HCT116 (cell line): Measurements from ENCODE around the gene RAD51D. TPM values are rescaled to one million over a fixed set of nuclear protein-coding genes. Genes with fewer than 3 reads are reported as not detected.

ENCODE experiments used
- ATAC-seq: fragments of 200-7000 bp; cut with Tn5 transposase; 2 replicates; pipeline ENCODE4 v1.9.1; 2020; ENCODE audit warnings: mild to moderate bottlenecking, moderate library complexity
- BruUV-seq: library from RNA; stranded (reverse); fragments of 400-500 nt; replicated peaks from 2 replicates; lab custom pipeline; 2021; lab: Mats Ljungman, UMichigan
- CTCF ChIA-PET: fragments of 300-600 bp; sonication (Branson Sonifier 250); formaldehyde crosslinking; loops from one replicate; lab custom pipeline; 2021; ENCODE audit warnings: antibody characterized with exemption; lab: Charles Lee
- POLR2A ChIA-PET: fragments of 300-600, 350-600 bp; sonication (Branson Sonifier 250); formaldehyde crosslinking; loops from one replicate; lab custom pipeline; 2021; ENCODE audit warnings: antibody characterized with exemption; lab: Charles Lee
- RAD21 ChIA-PET, 2 experiments: fragments of 300-600 bp; sonication (Branson Sonifier 250); formaldehyde crosslinking; loops; one replicate each; lab custom pipeline; 2023; ENCODE audit warnings: low total read pairs in 2 of 2; ENCODE audit not compliant: uncharacterized antibody in 2 of 2, unreplicated experiment in 2 of 2, low non-redundant PET in 1 of 2; lab: Charles Lee
- DNase-seq: peaks from one replicate; pipeline ENCODE4 v3.0.0-alpha.2; 2010; ENCODE audit warnings: low read depth, low spot score
- H2AFZ ChIP-seq: fragments of 200-600 bp; shearing (Covaris generic), sonication (generic); 2 replicates; pipeline ENCODE4 v1.6.1; 2017; ENCODE audit warnings: low read depth, mixed run types, mixed read lengths, antibody characterized with exemption, low read length; ENCODE audit not compliant: poor library complexity, severe bottlenecking
- H3K27ac ChIP-seq: 2 replicates; pipeline ENCODE4 v1.5.1; 2012; ENCODE audit warnings: low read depth, low read length
- H3K27me3 ChIP-seq: fragments of 200-600 bp; sonication (generic); 2 replicates; pipeline ENCODE4 v1.6.1; 2016; ENCODE audit warnings: mixed run types, low read length, mixed read lengths; ENCODE audit not compliant: insufficient read depth
- H3K36me3 ChIP-seq, 2 experiments: fragments of 200-500 bp in 1 of 2; fragments of 200-600 bp in 1 of 2; sonication (Bioruptor generic) in 1 of 2; sonication (generic) in 1 of 2; 2 replicates each; pipeline versions ENCODE4 v1.5.1 to v1.6.1; 2014 to 2016; ENCODE audit warnings: low read length in 2 of 2, inconsistent platforms in 1 of 2, mixed read lengths in 1 of 2, mixed run types in 1 of 2; ENCODE audit not compliant: insufficient read depth in 2 of 2, control insufficient read depth in 1 of 2
- H3K4me1 ChIP-seq, 2 experiments: fragments of 200-600 bp in 1 of 2; sonication (generic) in 1 of 2; 2 replicates each; pipeline versions ENCODE4 v1.5.1 to v1.6.1; 2012 to 2017; ENCODE audit warnings: low read length in 2 of 2, inconsistent platforms in 1 of 2, mild to moderate bottlenecking in 1 of 2, mixed read lengths in 1 of 2, mixed run types in 1 of 2, moderate library complexity in 1 of 2; ENCODE audit not compliant: insufficient read depth in 2 of 2, control insufficient read depth in 1 of 2
- H3K4me2 ChIP-seq: fragments of 200-600 bp; sonication (generic); 2 replicates; pipeline ENCODE4 v1.6.1; 2017; ENCODE audit warnings: mixed run types, low read length, mixed read lengths
- H3K4me3 ChIP-seq, 2 experiments: fragments of 200-600 bp in 1 of 2; sonication (generic) in 1 of 2; replicated peaks in 1 of 2; 2 replicates each; pipeline ENCODE4 v1.5.1; 2011 to 2016; ENCODE audit warnings: low read length in 2 of 2, control low read depth in 1 of 2, low read depth in 1 of 2, mild to moderate bottlenecking in 1 of 2, mixed read lengths in 1 of 2, mixed run types in 1 of 2
- H3K79me2 ChIP-seq: fragments of 200-600 bp; sonication (generic); 2 replicates; pipeline ENCODE4 v1.6.1; 2017; ENCODE audit warnings: mild to moderate bottlenecking, mixed run types, low read length, moderate library complexity, mixed read lengths; ENCODE audit not compliant: insufficient read depth
- H3K9ac ChIP-seq: fragments of 200-600 bp; sonication (generic); 2 replicates; pipeline ENCODE4 v1.6.1; 2016; ENCODE audit warnings: low read length, mixed read lengths
- H3K9me2 ChIP-seq: fragments of 200-600 bp; sonication (generic), shearing (Covaris generic); 2 replicates; pipeline ENCODE4 v1.6.1; 2017; ENCODE audit warnings: mixed run types, mild to moderate bottlenecking, moderate library complexity; ENCODE audit not compliant: insufficient read depth
- H3K9me3 ChIP-seq, 2 experiments: fragments of 200-500 bp in 1 of 2; fragments of 200-600 bp in 1 of 2; sonication (Bioruptor generic) in 1 of 2; sonication (generic) in 1 of 2; 2 replicates each; pipeline ENCODE4 v1.6.1; 2014 to 2017; ENCODE audit warnings: low read length in 2 of 2, mixed read lengths in 2 of 2, inconsistent platforms in 1 of 2, low read depth in 1 of 2, mild to moderate bottlenecking in 1 of 2, mixed run types in 1 of 2, moderate library complexity in 1 of 2; ENCODE audit not compliant: control insufficient read depth in 1 of 2, insufficient read depth in 1 of 2
- H4K20me1 ChIP-seq: fragments of 200-600 bp; sonication (generic), shearing (Covaris generic); 2 replicates; pipeline ENCODE4 v1.6.1; 2017; ENCODE audit warnings: mixed run types, mild to moderate bottlenecking, moderate library complexity; ENCODE audit not compliant: insufficient read depth
- CBX3 ChIP-seq: IDR thresholded peaks from 2 replicates; pipeline ENCODE4 v1.6.1; 2012; ENCODE audit warnings: low read depth
- EGR1 ChIP-seq: IDR thresholded peaks from 2 replicates; pipeline ENCODE4 v1.6.1; 2012; ENCODE audit warnings: low read depth
- ELF1 ChIP-seq: IDR thresholded peaks from 2 replicates; pipeline ENCODE4 v1.6.1; 2012; ENCODE audit warnings: low read depth, borderline replicate concordance
- EZH2 ChIP-seq: fragments of 200-600 bp; sonication (generic); IDR thresholded peaks from 2 replicates; pipeline ENCODE4 v1.6.1; 2017; ENCODE audit warnings: antibody characterized with exemption, mixed run types
- FOSL1 ChIP-seq: IDR thresholded peaks from 2 replicates; pipeline ENCODE4 v1.6.1; 2012; ENCODE audit warnings: low read depth
- MAX ChIP-seq: IDR thresholded peaks from 2 replicates; pipeline ENCODE4 v1.6.1; 2012
- POLR2A ChIP-seq: IDR thresholded peaks from 2 replicates; pipeline ENCODE4 v1.7.0; 2011; ENCODE audit warnings: borderline replicate concordance; ENCODE audit not compliant: insufficient read depth, insufficient read length; ENCODE audit errors: extremely low read depth
- SIN3A ChIP-seq: IDR thresholded peaks from 2 replicates; pipeline ENCODE4 v1.6.1; 2012; ENCODE audit warnings: low read depth
- YY1 ChIP-seq: IDR thresholded peaks from 2 replicates; pipeline ENCODE4 v1.6.1; 2011; ENCODE audit warnings: low read length, low read depth, moderate library complexity, mild to moderate bottlenecking; ENCODE audit not compliant: insufficient replicate concordance; ENCODE audit errors: extremely low read depth
- intact Hi-C: fragments of 100-400 bp; cut with micrococcal nuclease; formaldehyde crosslinking; loops from 2 replicates; pipeline ENCODE4 v1.10.0; 2022
- total RNA-seq: library from RNA; stranded (reverse); gene quantifications from one replicate; pipeline ENCODE4 v1.2.1, GENCODE V29; 2021; ENCODE audit not compliant: unreplicated experiment
- TF ChIP-seq, protein P1 (sequence below): IDR thresholded peaks from 2 replicates; pipeline ENCODE4 v1.6.1; 2011; ENCODE audit warnings: mild to moderate bottlenecking, low read length, moderate library complexity; ENCODE audit not compliant: insufficient replicate concordance; ENCODE audit errors: extremely low read depth

Gene RAD51D
- total RNA-seq, 1 experiment from 2014 or later: 12.9 TPM

- ATAC-seq (no peak; the same call in none of the 2 replicates), DNase-seq (no peak)
- no peaks in the 10 kb centered on the region for H3K79me2 ChIP-seq
- CTCF ChIA-PET: no interaction called here
- H3K9me2 ChIP-seq: no peaks in the 10 kb centered on the region
- POLR2A ChIA-PET: no interaction called here
- RAD21 ChIA-PET: no interaction called here
- no peaks in the 10 kb centered on the region for H4K20me1 ChIP-seq
- no peaks in the 10 kb centered on the region for H3K4me1 ChIP-seq
- no peak overlapping the region for H3K27ac ChIP-seq
- no peak overlapping the region for H3K9ac ChIP-seq
- H3K27me3 ChIP-seq: no peaks in the 10 kb centered on the region
- H3K4me2 ChIP-seq: no peak overlapping the region
- peaks cover 18 to 39% of the 10 kb centered on the region in 2 experiments; a peak in 3 of 4 replicates for H3K36me3 ChIP-seq
- no TSS peak for BruUV-seq
- no peaks in the 10 kb centered on the region for H3K9me3 ChIP-seq
- no peak overlapping the region for H3K4me3 ChIP-seq
- H2AFZ ChIP-seq: no peak overlapping the region
- no peak for TF ChIP-seq POLR2A
- no peak for TF ChIP-seq MAX
- no peak for TF ChIP-seq EZH2
- TF ChIP-seq ELF1: no peak
- TF ChIP-seq, protein P1, sequence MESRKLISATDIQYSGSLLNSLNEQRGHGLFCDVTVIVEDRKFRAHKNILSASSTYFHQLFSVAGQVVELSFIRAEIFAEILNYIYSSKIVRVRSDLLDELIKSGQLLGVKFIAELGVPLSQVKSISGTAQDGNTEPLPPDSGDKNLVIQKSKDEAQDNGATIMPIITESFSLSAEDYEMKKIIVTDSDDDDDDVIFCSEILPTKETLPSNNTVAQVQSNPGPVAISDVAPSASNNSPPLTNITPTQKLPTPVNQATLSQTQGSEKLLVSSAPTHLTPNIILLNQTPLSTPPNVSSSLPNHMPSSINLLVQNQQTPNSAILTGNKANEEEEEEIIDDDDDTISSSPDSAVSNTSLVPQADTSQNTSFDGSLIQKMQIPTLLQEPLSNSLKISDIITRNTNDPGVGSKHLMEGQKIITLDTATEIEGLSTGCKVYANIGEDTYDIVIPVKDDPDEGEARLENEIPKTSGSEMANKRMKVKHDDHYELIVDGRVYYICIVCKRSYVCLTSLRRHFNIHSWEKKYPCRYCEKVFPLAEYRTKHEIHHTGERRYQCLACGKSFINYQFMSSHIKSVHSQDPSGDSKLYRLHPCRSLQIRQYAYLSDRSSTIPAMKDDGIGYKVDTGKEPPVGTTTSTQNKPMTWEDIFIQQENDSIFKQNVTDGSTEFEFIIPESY: no peak
- no peak for TF ChIP-seq SIN3A
- no peak for TF ChIP-seq CBX3
- TF ChIP-seq FOSL1: no peak
- TF ChIP-seq YY1: no peak
- no peak for TF ChIP-seq EGR1
- intact Hi-C loops: loop anchor here (5.0 kb wide), 1 partner anchor 617 kb away; no protein-coding TSS in a partner anchor
These were observed 10.3 kb upstream of the RAD51D start for GRCh38 chr17:35129973-35130351.
